ENCODE measurements around the gene GJC2.
A peak's percentile ranks its signal among the peaks of the same experiment; 100 is the strongest.

- TF ChIP-seq POLR2AphosphoS5 (IDR thresholded peaks at IDR 0.05; ENCODE audit: low read depth) (peak; percentile 43; the same call in 1 of the 2 replicates), REST (IDR thresholded peaks at IDR 0.05; ENCODE audit: insufficient replicate concordance, low read depth) (no peak), GABPA (IDR thresholded peaks at IDR 0.05; ENCODE audit: low read depth) (no peak), SPI1 (IDR thresholded peaks at IDR 0.05; ENCODE audit: borderline replicate concordance, low read depth) (no peak)
- TF ChIP-seq, protein P1, sequence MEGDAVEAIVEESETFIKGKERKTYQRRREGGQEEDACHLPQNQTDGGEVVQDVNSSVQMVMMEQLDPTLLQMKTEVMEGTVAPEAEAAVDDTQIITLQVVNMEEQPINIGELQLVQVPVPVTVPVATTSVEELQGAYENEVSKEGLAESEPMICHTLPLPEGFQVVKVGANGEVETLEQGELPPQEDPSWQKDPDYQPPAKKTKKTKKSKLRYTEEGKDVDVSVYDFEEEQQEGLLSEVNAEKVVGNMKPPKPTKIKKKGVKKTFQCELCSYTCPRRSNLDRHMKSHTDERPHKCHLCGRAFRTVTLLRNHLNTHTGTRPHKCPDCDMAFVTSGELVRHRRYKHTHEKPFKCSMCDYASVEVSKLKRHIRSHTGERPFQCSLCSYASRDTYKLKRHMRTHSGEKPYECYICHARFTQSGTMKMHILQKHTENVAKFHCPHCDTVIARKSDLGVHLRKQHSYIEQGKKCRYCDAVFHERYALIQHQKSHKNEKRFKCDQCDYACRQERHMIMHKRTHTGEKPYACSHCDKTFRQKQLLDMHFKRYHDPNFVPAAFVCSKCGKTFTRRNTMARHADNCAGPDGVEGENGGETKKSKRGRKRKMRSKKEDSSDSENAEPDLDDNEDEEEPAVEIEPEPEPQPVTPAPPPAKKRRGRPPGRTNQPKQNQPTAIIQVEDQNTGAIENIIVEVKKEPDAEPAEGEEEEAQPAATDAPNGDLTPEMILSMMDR (IDR thresholded peaks at IDR 0.05; ENCODE audit: insufficient read depth, low read length), result no peak
Measured at GRCh38 chr1:228139406-228139930, 10.3 kb upstream of the GJC2 start.

Measured in HL-60 (cell line).